Erythroblast (primary cell): ENCODE measurements around the gene TAF10.

Source experiments
- GATA1 ChIP-seq: IDR thresholded peaks from 2 replicates; pipeline ENCODE4 v1.6.1; 2011; ENCODE audit warnings: low read depth, mild to moderate bottlenecking, control low read depth, low read length, moderate library complexity
- POLR2A ChIP-seq: IDR thresholded peaks from 2 replicates; pipeline ENCODE4 v1.6.1; 2011; ENCODE audit warnings: mild to moderate bottlenecking, low read length

GRCh38 chr11:6658647-6659046 lies 46.6 kb upstream of the TAF10 start:
- TF ChIP-seq POLR2A (no peak), GATA1 (no peak)
